ENCODE measurements around the gene MESP2.

The MESP2 gene

DNA sequence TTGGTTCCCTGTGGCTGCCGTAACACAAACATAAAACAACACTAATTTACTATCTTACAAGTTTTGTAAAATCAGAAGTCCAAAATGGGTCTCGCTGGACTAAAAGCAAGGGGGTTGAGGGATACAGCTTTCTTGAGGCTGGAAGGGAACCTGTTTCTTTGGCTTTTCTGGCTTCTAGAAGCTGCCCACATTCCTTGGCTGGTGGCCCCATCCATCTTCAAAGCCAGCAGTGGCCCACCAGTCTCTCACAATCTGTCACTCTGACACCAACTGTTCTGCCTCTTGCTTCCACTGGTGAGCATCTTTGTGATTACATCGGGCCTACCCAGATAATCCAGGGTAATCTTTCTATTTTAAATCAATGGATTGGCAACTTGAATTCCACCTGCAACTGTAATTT lies 39.6 kb downstream of the MESP2 start:
- no peak for DNase-seq (ENCODE audit: low spot score)

DNA sequence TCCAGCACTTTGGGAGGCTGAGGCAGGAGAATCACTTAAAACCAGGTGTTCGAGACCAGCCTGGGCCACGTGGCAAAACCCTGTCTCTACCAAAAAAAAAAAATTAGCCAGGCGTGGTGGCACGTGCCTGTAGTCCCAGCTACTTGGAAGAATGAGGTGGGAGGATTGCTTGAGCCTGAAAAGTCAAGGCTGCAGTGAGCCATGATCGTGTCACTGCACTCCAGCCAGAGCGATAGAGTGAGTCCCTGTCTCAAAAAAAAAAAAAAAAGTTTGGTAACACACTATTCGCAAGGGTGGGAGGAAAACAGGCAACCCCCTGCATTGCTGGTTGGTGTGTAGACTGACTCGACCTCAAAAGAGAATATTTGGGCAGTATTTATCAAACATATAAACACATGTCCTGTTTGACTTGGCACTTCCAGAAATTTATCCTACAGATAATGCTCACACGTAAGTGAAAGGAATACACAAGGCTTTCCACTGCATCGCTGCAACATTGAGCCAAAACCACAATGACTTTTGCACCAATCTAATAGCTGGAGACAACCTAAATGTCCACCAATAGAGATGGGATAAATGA lies 41.7 kb downstream of the MESP2 start:
- DNase-seq (ENCODE audit: low spot score): no peak

DNA sequence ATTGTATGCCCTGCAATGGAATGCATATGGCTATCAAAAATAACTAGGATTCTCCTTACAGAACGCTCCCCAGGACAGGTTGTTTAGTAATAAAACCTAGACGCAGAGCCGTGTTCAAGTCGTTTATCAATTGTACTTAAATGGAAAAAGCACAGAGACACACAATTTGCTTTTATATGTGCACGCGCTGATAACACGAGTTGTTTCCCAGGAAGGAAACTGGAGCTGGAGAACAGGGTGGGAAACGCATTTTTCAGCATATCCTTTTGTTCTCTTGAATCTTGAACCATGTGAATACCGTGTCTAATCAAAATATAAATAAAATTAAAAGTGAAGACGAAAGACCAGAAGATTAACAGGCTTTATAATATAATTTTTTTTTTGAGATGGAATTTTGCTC lies 42.2 kb downstream of the MESP2 start:
- no peak for DNase-seq (ENCODE audit: low spot score)

DNA sequence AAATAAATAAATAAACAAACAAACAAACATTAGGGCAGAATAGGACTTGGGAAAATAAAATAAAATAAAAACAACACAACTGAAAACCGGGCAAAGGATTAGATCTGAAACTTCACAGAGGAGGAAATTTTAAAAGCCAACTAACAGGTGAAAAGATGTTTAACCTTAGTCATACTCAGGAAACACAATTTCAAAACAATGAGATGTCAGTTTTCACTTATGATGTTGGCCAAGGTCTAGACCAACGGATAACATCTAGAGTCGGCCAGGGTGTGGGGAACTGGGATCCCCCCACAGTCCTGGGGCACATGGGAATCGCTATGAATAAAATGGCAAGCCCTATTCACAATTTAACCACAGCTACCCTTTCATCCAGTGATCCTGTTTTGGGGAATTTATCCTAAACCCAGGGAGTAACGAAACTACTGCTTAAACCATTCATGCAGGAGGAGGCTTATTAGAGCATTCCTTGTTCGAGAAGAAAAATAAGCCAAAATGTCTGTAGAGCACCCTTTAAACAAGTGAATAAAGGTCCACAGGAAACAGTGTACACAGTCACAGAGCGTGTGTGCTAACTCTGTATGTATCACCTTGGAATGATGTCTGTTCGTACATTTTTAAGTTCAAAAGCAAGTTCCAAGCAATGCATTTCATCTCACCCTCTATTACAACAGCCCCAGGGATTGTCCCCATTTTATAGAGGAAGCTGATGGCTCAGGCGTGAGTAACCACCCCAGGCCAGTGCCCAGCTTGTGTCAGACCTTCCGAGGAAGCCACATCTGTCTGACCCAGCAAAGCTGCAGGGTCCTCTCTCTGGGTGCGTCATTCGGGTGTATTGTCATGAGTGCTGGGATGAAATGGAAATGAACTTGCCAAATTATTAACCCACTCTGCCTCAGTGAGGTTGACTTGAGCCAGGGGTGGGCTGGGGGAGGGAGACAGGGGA lies 44.8 kb downstream of the MESP2 start:
- DNase-seq (ENCODE audit: low spot score): no peak

DNA sequence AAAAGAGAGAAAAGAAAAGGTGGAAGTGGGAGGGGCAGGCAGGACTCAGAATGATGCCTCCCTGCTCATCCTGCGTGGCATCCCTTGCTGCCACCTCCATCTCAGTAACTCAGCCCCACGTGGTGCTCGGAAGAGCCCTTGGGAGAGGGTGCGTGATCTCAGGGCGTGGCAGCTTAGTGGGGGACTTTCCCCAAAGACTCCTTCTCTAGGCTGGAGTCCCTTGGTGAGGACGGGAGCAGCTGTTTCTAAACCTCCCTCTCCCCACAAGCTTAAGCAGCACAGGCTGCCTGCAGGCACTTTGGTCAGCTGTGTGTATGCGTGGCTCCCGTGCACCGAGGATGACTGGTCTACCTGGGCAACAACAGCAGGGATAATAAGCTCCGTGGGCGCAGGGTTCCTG lies 45.9 kb downstream of the MESP2 start:
- peak; percentile 35 for DNase-seq (ENCODE audit: low spot score)

DNA sequence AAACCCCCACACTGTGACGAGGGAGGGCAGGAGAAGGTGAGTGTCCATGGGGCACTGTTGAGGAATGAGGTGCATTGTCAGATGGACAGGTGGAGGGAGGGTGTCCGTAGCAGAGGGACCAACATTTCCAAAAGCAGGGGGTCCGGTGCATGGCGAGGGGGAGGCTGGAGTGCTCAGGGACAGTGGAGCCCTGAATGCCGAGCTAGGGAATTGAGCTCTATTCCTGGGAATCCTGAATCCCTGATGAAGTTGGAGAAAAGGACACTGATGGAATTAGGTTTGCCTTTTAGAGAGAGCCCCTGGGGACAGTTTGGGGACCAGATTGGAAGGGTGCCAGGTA lies 46.4 kb downstream of the MESP2 start:
- DNase-seq (ENCODE audit: low spot score): no peak

DNA sequence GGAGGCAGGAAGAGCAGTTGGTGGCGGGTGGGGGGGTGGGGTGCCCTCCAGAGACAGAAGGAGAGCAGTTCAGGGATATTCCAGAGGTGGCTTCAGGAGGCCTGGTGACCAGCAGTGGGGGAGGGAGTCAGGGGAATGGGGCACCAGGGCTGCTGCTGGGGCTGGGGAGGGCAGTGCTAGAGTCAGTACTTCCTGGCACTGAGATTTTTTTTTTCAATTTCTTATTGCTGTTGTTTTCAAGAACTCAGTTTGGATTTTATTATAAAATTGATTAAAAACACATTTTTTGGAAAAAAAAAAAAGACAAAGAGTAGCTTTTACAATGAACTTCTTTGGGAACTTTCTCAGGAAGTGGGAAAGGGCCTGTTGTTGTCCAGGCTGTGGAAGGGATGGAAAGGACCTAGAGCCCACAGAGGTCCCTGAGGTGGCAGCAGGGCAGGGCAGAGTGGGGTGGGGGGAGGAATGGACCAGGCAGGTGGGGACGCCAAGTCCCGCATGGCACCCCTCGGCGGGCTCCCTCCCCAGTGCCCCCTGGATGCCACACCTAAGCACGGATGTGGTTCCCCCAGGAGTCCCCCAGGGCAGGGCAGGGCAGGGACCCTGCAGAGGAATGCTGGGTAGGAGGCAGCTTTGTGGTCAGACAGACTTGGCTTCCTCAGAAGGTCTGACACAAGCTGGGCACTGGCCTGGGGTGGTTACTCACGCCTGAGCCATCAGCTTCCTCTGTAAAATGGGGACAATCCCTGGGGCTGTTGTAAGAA lies 47.0 kb downstream of the MESP2 start:
- peak; percentile 54 for DNase-seq (ENCODE audit: low spot score)

DNA sequence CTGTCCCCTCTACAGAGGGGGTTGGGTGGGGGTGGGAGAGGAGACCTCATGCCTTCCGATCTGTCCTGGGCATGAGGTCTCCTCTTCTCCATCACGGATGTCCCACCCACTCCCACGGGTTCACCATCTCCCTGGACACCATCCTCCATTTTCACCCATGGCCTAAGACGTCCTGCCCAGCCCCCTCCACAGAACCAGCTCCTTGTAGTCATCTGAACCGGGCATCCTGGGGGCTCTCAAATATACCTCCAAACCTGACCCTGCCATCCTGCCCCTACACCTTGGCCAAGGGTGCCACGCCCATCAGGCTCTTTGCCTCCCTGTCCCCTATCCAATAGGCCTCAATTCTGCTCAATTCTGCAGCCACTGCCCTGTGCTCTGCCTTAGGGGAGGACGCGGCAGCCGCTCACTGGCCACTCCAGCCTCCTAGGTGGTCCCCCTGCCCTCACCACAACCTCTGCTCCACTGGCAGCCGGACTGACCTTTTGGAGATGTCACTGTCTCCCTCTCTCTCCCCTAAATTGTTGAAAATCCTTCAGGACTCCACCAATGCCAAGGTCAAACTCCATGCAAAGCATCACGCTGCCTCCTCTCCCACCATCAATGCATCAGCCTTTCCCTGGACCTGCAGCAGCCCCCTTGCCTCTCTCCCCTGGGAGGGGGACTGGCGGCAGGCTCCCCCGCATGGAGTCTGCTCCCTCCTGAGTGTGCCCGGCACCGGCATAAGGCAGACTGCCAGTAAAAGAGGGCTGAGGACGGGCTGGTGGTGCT lies 47.9 kb downstream of the MESP2 start:
- DNase-seq (ENCODE audit: low spot score): peak; percentile 29

DNA sequence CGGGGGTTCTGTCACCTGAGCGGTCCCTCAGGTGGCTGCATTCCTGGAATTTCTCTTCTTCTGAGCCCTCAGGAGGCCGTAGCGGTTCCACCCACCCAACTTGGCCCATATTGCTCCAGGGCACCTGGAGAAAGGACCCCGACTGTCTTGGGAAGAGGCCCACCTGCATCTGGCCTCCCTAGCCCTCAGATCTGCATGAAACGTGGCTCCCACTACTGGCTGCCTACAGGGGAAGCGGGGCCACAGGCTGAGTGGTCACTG lies 48.4 kb downstream of the MESP2 start:
- no peak for DNase-seq (ENCODE audit: low spot score)

DNA sequence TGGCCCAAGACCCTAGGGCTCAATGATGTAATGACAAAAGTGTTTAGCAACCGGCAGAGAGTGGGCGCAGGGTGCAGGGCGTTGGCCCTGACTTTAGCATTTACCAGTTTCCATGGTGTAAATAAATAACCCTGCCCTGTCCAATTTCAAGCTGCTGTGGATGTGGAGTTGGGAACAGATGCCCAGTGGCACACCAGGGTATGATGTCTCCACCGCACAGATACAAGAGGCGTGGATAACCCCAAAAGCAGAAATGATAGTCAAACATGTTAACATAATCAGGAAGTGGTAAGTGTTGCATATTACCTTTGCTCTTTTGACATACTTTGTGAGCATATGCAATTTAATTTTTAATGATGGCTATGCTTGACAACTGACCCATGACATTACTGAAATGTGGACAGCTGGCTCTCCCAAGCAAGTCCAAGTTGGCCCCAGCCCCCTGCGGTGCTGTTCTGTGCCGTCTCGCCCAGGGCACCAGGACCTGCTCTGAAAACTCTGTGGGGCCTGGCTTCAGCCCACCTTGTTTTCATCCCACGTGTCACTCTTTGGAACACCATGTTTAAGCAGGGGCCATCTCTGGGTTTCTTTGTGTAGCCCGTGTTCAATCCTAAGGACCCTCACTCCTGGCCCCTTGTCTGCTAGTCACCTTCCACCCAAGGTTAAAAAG lies 49.3 kb downstream of the MESP2 start:
- no peak for DNase-seq (ENCODE audit: low spot score)

DNA sequence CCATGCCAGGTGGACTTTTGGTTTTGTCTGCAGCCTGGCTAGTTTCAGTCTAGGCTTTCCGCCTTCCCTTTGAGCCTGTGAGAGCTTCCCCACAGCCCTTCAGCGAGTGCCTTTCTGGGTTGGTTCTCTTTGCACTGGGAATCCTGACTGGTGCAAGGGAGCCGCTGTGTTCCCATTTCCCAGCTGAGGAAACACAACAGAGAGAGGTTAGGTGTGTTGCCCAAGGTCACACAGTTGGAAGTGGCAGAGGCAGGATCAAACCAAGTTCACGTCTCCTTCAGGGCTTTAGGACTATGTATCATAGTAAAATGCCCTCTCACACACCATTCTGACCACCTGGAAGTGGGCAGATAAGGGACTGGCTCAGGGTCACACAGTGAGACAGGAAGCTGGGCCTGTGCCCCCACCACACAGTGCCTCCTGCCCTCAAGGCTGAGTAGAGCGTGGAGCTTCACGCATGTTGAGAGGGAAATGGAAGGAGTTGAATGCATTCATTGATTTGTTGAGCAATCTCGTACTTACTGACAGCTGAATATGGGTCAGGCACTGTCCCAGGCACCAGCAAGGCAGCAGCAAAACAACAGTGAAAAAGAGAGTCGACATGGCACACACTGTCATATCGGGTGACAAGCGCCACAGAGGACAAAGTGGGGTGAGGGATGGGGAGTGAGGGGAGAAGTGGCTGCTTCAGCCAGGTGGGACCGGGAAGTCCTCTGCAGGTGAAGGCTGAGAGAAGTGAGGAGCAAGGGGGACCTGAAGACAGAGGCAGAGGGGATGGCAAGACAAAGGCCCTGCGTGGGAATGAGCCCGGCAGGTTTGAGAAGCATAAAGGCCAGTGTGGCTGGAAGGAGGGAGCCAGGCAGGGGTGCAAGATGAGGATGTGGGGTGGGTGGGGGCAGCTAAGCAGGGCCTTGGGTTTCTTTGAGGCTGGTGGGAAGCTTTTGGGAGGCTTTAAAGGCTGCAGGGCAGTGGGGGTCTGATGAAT lies 50.8 kb downstream of the MESP2 start:
- DNase-seq (ENCODE audit: low spot score): no peak

DNA sequence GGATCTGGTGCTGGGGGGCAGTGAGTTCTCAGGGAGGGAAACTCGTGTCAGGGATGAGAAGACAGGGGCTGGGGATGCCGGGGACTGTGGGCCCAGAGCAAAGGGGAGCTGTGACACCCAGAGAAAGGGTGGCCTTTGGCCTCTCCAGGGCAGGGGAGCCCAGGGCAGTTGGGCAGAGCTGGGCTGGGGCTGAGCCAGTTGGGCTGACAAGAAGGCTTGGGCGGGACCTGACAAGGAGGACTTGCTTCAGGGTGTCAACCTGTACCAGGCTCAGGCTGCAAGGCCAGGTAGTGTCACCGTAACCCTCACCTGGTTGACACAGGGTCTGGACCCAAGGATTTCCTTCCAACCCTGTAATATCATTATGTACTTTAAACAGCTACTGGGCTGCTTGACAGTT lies 51.7 kb downstream of the MESP2 start:
- DNase-seq (ENCODE audit: low spot score): peak; percentile 30
